HL-60 (cell line): ENCODE measurements around the gene SVOP.

Experiments
- DNase-seq, 2 experiments: peaks; one replicate each; pipeline ENCODE4 v3.0.0-alpha.2; 2010 to 2020; ENCODE audit warnings: low read depth in 1 of 2, low spot score in 1 of 2
- H3K27ac ChIP-seq: fragments of 250-450 bp; sonication (Bioruptor Pico); replicated peaks from 2 replicates; pipeline ENCODE4 v1.5.1; 2020; ENCODE audit warnings: mild to moderate bottlenecking, moderate library complexity
- H3K27me3 ChIP-seq: fragments of 250-450 bp; sonication (Bioruptor Pico); 2 replicates; pipeline ENCODE4 v1.5.1; 2021; ENCODE audit warnings: mild to moderate bottlenecking, moderate library complexity; ENCODE audit not compliant: insufficient read depth, poor library complexity, severe bottlenecking
- H3K4me3 ChIP-seq: replicated peaks from 2 replicates; pipeline ENCODE4 v1.5.1; 2011; ENCODE audit warnings: mild to moderate bottlenecking, control low read depth, low read length; ENCODE audit not compliant: insufficient read depth
- GABPA ChIP-seq: IDR thresholded peaks from 2 replicates; pipeline ENCODE4 v1.6.1; 2012; ENCODE audit warnings: low read depth
- POLR2AphosphoS5 ChIP-seq: IDR thresholded peaks from 2 replicates; pipeline ENCODE4 v1.6.1; 2012; ENCODE audit warnings: low read depth
- SPI1 ChIP-seq: IDR thresholded peaks from 2 replicates; pipeline ENCODE4 v1.6.1; 2012; ENCODE audit warnings: low read depth, mild to moderate bottlenecking, borderline replicate concordance
- TF ChIP-seq, protein P1 (sequence below): IDR thresholded peaks from one replicate; pipeline ENCODE4 v1.5.1; 2011; ENCODE audit warnings: low read length, control low read depth, inconsistent platforms; ENCODE audit not compliant: insufficient read depth
- TF ChIP-seq, protein P2 (sequence below): IDR thresholded peaks from 2 replicates; pipeline ENCODE4 v1.6.1; 2012; ENCODE audit warnings: low read depth; ENCODE audit not compliant: insufficient replicate concordance

Gene SVOP

DNA sequence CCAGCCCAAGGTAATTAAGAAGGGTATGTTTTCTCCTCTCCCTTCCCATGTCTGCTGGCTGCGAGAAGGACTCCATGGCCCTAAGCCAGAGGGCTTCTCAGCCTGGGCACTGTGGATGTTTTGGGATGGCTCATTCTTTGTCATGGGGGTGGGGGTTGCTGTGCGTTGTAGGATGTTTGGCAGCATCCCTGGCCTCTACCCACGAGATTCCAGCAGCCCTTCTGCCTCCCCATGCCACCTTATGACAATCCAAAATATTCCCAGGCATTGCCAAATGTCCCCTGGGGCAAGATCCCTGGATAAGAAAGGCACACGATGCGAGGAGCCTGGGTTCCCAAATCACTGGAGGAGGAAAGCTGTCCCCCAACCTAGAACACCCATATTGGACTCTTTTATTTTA lies 104.5 kb downstream of the SVOP start:
- Histone ChIP-seq H3K27ac (no peak overlapping the region), H3K27me3 (no peaks in the 10 kb centered on the region), H3K4me3 (no peak overlapping the region)
- no peak for TF ChIP-seq POLR2AphosphoS5
- no peak for TF ChIP-seq SPI1
- TF ChIP-seq GABPA, result no peak
- DNase-seq, result no peak

DNA sequence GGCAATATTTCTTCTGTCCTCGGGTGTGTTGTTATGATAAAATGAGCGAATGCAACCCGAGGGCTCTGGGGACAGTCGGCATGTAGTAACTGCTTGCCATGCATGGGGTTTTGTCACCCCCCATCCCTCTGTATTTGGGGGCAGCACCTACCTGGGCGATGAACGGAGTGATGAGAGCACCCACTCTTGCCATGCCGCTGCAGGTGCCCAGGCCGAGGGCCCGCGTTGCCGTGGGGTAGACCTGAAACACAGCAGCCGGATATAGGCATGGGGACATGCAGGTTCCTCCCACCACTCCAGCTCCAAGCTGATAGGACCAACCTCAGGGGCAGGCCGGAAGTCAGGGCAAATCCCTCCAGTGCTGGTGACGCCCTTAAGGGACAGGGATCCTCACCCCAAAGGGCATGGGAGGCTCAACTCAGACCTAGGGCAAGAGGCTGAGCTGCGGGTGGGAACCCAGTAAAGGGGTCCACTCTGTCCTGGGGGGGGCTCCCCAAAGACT lies 105.2 kb downstream of the SVOP start:
- Histone ChIP-seq H3K27ac (no peak overlapping the region), H3K4me3 (no peak overlapping the region), H3K27me3 (no peaks in the 10 kb centered on the region)
- DNase-seq, result no peak
- TF ChIP-seq, protein P1, sequence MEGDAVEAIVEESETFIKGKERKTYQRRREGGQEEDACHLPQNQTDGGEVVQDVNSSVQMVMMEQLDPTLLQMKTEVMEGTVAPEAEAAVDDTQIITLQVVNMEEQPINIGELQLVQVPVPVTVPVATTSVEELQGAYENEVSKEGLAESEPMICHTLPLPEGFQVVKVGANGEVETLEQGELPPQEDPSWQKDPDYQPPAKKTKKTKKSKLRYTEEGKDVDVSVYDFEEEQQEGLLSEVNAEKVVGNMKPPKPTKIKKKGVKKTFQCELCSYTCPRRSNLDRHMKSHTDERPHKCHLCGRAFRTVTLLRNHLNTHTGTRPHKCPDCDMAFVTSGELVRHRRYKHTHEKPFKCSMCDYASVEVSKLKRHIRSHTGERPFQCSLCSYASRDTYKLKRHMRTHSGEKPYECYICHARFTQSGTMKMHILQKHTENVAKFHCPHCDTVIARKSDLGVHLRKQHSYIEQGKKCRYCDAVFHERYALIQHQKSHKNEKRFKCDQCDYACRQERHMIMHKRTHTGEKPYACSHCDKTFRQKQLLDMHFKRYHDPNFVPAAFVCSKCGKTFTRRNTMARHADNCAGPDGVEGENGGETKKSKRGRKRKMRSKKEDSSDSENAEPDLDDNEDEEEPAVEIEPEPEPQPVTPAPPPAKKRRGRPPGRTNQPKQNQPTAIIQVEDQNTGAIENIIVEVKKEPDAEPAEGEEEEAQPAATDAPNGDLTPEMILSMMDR, result no peak
- TF ChIP-seq SPI1 (no peak), GABPA (no peak), POLR2AphosphoS5 (no peak)
- TF ChIP-seq, protein P2, sequence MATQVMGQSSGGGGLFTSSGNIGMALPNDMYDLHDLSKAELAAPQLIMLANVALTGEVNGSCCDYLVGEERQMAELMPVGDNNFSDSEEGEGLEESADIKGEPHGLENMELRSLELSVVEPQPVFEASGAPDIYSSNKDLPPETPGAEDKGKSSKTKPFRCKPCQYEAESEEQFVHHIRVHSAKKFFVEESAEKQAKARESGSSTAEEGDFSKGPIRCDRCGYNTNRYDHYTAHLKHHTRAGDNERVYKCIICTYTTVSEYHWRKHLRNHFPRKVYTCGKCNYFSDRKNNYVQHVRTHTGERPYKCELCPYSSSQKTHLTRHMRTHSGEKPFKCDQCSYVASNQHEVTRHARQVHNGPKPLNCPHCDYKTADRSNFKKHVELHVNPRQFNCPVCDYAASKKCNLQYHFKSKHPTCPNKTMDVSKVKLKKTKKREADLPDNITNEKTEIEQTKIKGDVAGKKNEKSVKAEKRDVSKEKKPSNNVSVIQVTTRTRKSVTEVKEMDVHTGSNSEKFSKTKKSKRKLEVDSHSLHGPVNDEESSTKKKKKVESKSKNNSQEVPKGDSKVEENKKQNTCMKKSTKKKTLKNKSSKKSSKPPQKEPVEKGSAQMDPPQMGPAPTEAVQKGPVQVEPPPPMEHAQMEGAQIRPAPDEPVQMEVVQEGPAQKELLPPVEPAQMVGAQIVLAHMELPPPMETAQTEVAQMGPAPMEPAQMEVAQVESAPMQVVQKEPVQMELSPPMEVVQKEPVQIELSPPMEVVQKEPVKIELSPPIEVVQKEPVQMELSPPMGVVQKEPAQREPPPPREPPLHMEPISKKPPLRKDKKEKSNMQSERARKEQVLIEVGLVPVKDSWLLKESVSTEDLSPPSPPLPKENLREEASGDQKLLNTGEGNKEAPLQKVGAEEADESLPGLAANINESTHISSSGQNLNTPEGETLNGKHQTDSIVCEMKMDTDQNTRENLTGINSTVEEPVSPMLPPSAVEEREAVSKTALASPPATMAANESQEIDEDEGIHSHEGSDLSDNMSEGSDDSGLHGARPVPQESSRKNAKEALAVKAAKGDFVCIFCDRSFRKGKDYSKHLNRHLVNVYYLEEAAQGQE, result no peak

DNA sequence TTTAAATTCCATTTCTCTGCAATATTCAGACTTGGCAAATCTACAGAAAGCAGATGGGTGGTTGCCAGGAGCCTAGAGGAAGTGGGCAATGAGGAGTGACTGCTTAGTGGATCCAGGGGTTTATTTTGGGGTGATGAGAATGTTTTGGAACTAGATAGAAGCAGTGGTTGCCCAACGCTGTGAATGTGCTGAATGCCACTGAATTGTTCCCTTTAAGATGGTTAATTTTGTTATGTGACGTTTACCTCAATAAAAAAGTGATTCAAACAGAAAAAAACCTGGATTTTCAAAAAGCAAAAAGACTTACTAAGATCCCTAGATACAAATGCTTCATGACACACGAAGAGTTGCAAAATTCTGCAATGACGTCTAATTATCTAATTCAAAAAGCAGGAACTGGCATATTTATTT lies 106.7 kb downstream of the SVOP start:
- TF ChIP-seq, protein P2, result no peak
- TF ChIP-seq SPI1 (no peak; the same call in 1 of the 2 replicates), POLR2AphosphoS5 (no peak), GABPA (no peak)
- TF ChIP-seq, protein P1, result no peak
- no peak overlapping the region for H3K27ac ChIP-seq
- peak in 1 of 2 experiments; percentile 21 for DNase-seq
- H3K4me3 ChIP-seq, result no peak overlapping the region
- H3K27me3 ChIP-seq, result no peaks in the 10 kb centered on the region

DNA sequence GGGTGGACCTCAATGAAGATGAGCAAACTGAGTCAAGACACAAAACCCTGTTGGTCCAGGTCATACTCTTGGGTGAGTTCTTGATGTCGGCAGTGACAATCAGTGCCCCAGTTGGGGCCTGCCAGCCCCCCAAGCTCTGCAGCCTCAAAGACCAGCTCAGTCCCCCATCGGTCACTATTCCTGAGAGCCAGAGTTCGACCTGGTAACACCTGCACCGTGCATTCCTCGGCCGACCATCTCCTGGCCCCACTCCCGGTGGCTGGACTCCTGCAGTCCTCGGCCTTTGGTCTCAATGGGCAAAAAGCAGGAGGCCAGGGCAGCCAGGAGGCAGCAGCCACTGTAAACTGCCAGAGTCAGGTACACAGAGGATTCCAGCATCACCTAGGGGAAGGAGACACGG lies 108.5 kb downstream of the SVOP start:
- Histone ChIP-seq H3K27me3 (no peaks in the 10 kb centered on the region), H3K4me3 (no peak overlapping the region), H3K27ac (no peak overlapping the region)
- TF ChIP-seq, protein P2, result no peak
- no peak for DNase-seq
